ENCODE measurements around the gene ROBO4. TPM values are rescaled to one million over a fixed set of nuclear protein-coding genes. Genes with fewer than 3 reads are reported as not detected.

Gene ROBO4
- total and polyA plus RNA-seq, 2 of the 13 experiments (the other 11 are each of a cell fraction or from before 2014, with no cell fraction given), result 0.07 to 1.1 TPM

DNA sequence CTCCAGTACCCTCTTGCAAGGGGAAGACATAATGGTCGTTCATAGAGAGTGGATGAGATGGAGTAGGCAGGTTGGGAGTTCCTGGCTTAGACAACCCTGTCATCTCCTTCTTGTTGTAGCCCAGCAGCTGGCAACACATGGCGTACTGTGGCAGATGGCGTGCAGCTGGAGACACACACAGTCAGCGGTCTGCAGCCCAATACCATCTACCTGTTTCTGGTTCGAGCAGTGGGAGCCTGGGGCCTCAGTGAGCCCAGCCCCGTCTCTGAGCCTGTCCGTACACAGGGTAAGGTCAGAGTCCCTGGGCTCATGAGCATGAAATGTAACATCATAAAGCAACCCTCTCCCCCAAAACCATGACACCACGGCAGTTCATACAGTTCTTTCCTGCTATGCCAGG is 23.7 kb downstream of the ROBO4 start:
- no peak overlapping the region for H3K27ac ChIP-seq (ENCODE audit: extremely low read length, insufficient read depth, low read length)
- H3K4me2 ChIP-seq (ENCODE audit: low read depth, low read length), result no peak overlapping the region
- no peak for DNase-seq (ENCODE audit: low spot score)
- ChIA-PET CTCF (ENCODE audit: low intra/inter-chr PET ratio, low total read pairs) (no interaction called here), POLR2A (no interaction called here)
- peaks cover 4 to 70% of the 10 kb centered on the region in 2 experiments; a peak in 4 of 5 replicates for H3K27me3 ChIP-seq (ENCODE audit: control insufficient read depth in 1 of 2, insufficient read depth in 2 of 2, low read length in 2 of 2)
- no peaks in the 10 kb centered on the region for H3K9me3 ChIP-seq (ENCODE audit: low read length)
- in situ Hi-C loops (cut with HindIII; ENCODE audit: extremely low pct_ligation_motif_present, low pct_unique_long_range_greater_than_20kb) (no loop called here), intact Hi-C loops (cut with micrococcal nuclease; ENCODE audit: unreplicated experiment) (no loop called here)
- no peak overlapping the region for H2AFZ ChIP-seq (ENCODE audit: low read length)
- TF ChIP-seq YY1 (IDR thresholded peaks at IDR 0.05; ENCODE audit: insufficient read depth, insufficient replicate concordance, low read depth, low read length), result no peak
- TF ChIP-seq POGZ (CRISPR knock-in tag; IDR thresholded peaks at IDR 0.05), result no peak
- TF ChIP-seq, protein P1, sequence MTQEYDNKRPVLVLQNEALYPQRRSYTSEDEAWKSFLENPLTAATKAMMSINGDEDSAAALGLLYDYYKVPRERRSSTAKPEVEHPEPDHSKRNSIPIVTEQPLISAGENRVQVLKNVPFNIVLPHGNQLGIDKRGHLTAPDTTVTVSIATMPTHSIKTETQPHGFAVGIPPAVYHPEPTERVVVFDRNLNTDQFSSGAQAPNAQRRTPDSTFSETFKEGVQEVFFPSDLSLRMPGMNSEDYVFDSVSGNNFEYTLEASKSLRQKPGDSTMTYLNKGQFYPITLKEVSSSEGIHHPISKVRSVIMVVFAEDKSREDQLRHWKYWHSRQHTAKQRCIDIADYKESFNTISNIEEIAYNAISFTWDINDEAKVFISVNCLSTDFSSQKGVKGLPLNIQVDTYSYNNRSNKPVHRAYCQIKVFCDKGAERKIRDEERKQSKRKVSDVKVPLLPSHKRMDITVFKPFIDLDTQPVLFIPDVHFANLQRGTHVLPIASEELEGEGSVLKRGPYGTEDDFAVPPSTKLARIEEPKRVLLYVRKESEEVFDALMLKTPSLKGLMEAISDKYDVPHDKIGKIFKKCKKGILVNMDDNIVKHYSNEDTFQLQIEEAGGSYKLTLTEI (CRISPR knock-in tag; conservative IDR thresholded peaks at IDR 0.05), result no peak
- TF ChIP-seq SATB2 (CRISPR knock-in tag; IDR thresholded peaks at IDR 0.05), result no peak
- TF ChIP-seq, protein P2, sequence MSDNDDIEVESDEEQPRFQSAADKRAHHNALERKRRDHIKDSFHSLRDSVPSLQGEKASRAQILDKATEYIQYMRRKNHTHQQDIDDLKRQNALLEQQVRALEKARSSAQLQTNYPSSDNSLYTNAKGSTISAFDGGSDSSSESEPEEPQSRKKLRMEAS (IDR thresholded peaks at IDR 0.05), result no peak
- H3K79me2 ChIP-seq (ENCODE audit: insufficient read depth, low read length), result no peaks in the 10 kb centered on the region
- H4K20me1 ChIP-seq (ENCODE audit: insufficient read depth, low read length), result no peaks in the 10 kb centered on the region
- no TSS peak for BruUV-seq (replicated peaks)
- no peak overlapping the region for H3K9ac ChIP-seq (ENCODE audit: insufficient read depth, low read depth, low read length)
- no peak overlapping the region for H3K4me3 ChIP-seq (replicated peaks in 1 of 3; ENCODE audit: insufficient read depth in 1 of 3, low read depth in 2 of 3, low read length in 3 of 3)
- no peaks in the 10 kb centered on the region for H3K36me3 ChIP-seq (replicated peaks in 1 of 2; ENCODE audit: control insufficient read depth in 1 of 2, insufficient read depth in 2 of 2, low read length in 2 of 2)
- WGBS (ENCODE audit: low lambda C conversion rate), result 23% methylated on average over 3 of the region's 8 CpGs
- peaks cover 28% of the 10 kb centered on the region for H3K4me1 ChIP-seq (ENCODE audit: insufficient read depth, low read length)
- FAIRE-seq, result no peak
- ATAC-seq, result no peak

DNA sequence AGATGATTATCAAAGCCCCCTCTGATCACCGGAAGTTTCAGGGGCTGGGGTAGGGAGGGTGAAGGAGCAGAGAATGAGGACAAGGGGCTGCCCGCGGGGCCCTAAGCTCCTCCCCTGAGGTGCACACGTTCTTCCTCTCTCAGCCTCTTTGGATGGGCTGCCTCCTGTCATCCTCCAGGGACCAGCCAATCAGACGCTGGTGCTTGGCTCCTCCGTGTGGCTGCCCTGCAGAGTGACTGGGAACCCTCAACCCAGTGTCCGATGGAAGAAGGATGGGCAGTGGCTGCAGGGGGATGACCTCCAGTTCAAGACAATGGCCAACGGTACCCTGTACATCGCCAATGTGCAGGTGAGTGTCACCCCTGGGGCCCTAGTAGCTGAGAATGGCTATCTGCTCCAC is 24.9 kb downstream of the ROBO4 start:
- ChIA-PET POLR2A (no interaction called here), CTCF (ENCODE audit: low intra/inter-chr PET ratio, low total read pairs) (no interaction called here)
- H3K9ac ChIP-seq (ENCODE audit: insufficient read depth, low read depth, low read length), result no peak overlapping the region
- DNase-seq (ENCODE audit: low spot score) (no peak), FAIRE-seq (no peak), ATAC-seq (no peak)
- no peak overlapping the region for H2AFZ ChIP-seq (ENCODE audit: low read length)
- in situ Hi-C loops (cut with HindIII; ENCODE audit: extremely low pct_ligation_motif_present, low pct_unique_long_range_greater_than_20kb) (no loop called here), intact Hi-C loops (cut with micrococcal nuclease; ENCODE audit: unreplicated experiment) (no loop called here)
- TF ChIP-seq, protein P3, sequence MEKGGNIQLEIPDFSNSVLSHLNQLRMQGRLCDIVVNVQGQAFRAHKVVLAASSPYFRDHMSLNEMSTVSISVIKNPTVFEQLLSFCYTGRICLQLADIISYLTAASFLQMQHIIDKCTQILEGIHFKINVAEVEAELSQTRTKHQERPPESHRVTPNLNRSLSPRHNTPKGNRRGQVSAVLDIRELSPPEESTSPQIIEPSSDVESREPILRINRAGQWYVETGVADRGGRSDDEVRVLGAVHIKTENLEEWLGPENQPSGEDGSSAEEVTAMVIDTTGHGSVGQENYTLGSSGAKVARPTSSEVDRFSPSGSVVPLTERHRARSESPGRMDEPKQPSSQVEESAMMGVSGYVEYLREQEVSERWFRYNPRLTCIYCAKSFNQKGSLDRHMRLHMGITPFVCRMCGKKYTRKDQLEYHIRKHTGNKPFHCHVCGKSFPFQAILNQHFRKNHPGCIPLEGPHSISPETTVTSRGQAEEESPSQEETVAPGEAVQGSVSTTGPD (CRISPR knock-in tag; IDR thresholded peaks at IDR 0.05), result no peak
- TF ChIP-seq NFYB (CRISPR knock-in tag; IDR thresholded peaks at IDR 0.05), result 0 out of 2 replicates have a peak, but pooled peaks have one; percentile 30
- peaks cover 5 to 71% of the 10 kb centered on the region in 2 experiments; a peak in 4 of 5 replicates for H3K27me3 ChIP-seq (ENCODE audit: control insufficient read depth in 1 of 2, insufficient read depth in 2 of 2, low read length in 2 of 2)
- no peak overlapping the region for H3K4me2 ChIP-seq (ENCODE audit: low read depth, low read length)
- H3K9me3 ChIP-seq (ENCODE audit: low read length), result no peaks in the 10 kb centered on the region
- no peak overlapping the region for H3K27ac ChIP-seq (ENCODE audit: extremely low read length, insufficient read depth, low read length)
- no peaks in the 10 kb centered on the region for H4K20me1 ChIP-seq (ENCODE audit: insufficient read depth, low read length)
- 0% methylated on average over 3 of the region's 9 CpGs for WGBS (ENCODE audit: low lambda C conversion rate)
- no peaks in the 10 kb centered on the region for H3K36me3 ChIP-seq (replicated peaks in 1 of 2; ENCODE audit: control insufficient read depth in 1 of 2, insufficient read depth in 2 of 2, low read length in 2 of 2)
- BruUV-seq (replicated peaks), result no TSS peak
- H3K79me2 ChIP-seq (ENCODE audit: insufficient read depth, low read length), result no peaks in the 10 kb centered on the region
- no peak overlapping the region for H3K4me3 ChIP-seq (replicated peaks in 1 of 3; ENCODE audit: insufficient read depth in 1 of 3, low read depth in 2 of 3, low read length in 3 of 3)
- H3K4me1 ChIP-seq (ENCODE audit: insufficient read depth, low read length), result peaks cover 33% of the 10 kb centered on the region

Data from HepG2 (cell line).